ENCODE results near the gene ARHGAP31.

GRCh38 chr3:119403201-119403600 lies 109.0 kb downstream of the ARHGAP31 start:
- TF ChIP-seq CREM (IDR thresholded peaks at IDR 0.05; ENCODE audit: low read depth) (no peak), POLR2A (IDR thresholded peaks at IDR 0.05; ENCODE audit: low read depth, low read length) (no peak), CTCF (IDR thresholded peaks at IDR 0.05 in 2 of 3, conservative IDR thresholded peaks at IDR 0.05 in 1 of 3; ENCODE audit: control insufficient read depth in 2 of 3, extremely low read depth in 1 of 3, insufficient read depth in 1 of 3, low read depth in 3 of 3, low read length in 3 of 3) (no peak), SIX5 (IDR thresholded peaks at IDR 0.05; ENCODE audit: low read depth, low read length, severe bottlenecking) (no peak), MXI1 (IDR thresholded peaks at IDR 0.05; ENCODE audit: low read depth, low read length) (no peak), MYC (IDR thresholded peaks at IDR 0.05; ENCODE audit: insufficient read depth, insufficient read length, insufficient replicate concordance, low read length, severe bottlenecking) (no peak), EP300 (IDR thresholded peaks at IDR 0.05; ENCODE audit: borderline replicate concordance in 1 of 2, control insufficient read depth in 1 of 2, low read depth in 2 of 2, low read length in 2 of 2) (no peak), IRF3 (IDR thresholded peaks at IDR 0.05) (no peak), PRDM15 (CRISPR knock-in tag; IDR thresholded peaks at IDR 0.05) (no peak), POLR2AphosphoS5 (IDR thresholded peaks at IDR 0.05; ENCODE audit: low read length) (no peak), RAD21 (IDR thresholded peaks at IDR 0.05; ENCODE audit: insufficient read depth, low read depth, low read length) (no peak), CEBPB (IDR thresholded peaks at IDR 0.05; ENCODE audit: borderline replicate concordance in 1 of 2, low read depth in 2 of 2, low read length in 2 of 2) (no peak)
